SU-DHL-6 (cell line): ENCODE measurements around the gene PRDX2.

ENCODE experiments used
- H2AFZ ChIP-seq: fragments of 200-600 bp; sonication (generic); 2 replicates; pipeline ENCODE4 v1.6.1; 2014; ENCODE audit warnings: low read depth, mild to moderate bottlenecking, moderate library complexity, mixed read lengths, antibody characterized with exemption, low read length; ENCODE audit not compliant: severe bottlenecking
- H3F3A ChIP-seq: fragments of 200-600 bp; shearing (Covaris generic); 2 replicates; pipeline ENCODE4 v1.6.0; 2016; ENCODE audit warnings: antibody characterized with exemption, mild to moderate bottlenecking; ENCODE audit not compliant: insufficient read depth
- H3K27ac ChIP-seq: fragments of 200-600 bp; sonication (generic); 2 replicates; pipeline ENCODE4 v1.5.1; 2016; ENCODE audit warnings: low read depth, mild to moderate bottlenecking, low read length, moderate library complexity, mixed read lengths
- H3K27me3 ChIP-seq: fragments of 200-600 bp; sonication (generic), shearing (Covaris generic); 2 replicates; pipeline ENCODE4 v1.6.0; 2014; ENCODE audit warnings: mild to moderate bottlenecking, low read length
- H3K36me3 ChIP-seq: fragments of 200-600 bp; sonication (generic); 2 replicates; pipeline ENCODE4 v1.6.1; 2014; ENCODE audit warnings: mild to moderate bottlenecking, low read length, mixed read lengths
- H3K4me2 ChIP-seq: fragments of 300-600, 200-600 bp; shearing (Covaris generic), sonication (generic); 2 replicates; pipeline ENCODE4 v1.6.0; 2014; ENCODE audit warnings: low read length, low read depth, mild to moderate bottlenecking; ENCODE audit not compliant: poor library complexity, severe bottlenecking
- H3K4me3 ChIP-seq: fragments of 200-600 bp; sonication (generic); 2 replicates; pipeline ENCODE4 v1.5.1; 2014; ENCODE audit warnings: antibody characterized with exemption, low read length, mild to moderate bottlenecking, mixed read lengths; ENCODE audit not compliant: insufficient read depth, poor library complexity, severe bottlenecking
- H3K79me2 ChIP-seq: fragments of 200-600 bp; sonication (generic); 2 replicates; pipeline ENCODE4 v1.6.1; 2014; ENCODE audit warnings: mild to moderate bottlenecking, low read length, moderate library complexity; ENCODE audit not compliant: insufficient read depth
- H3K9ac ChIP-seq: fragments of 200-600 bp; sonication (generic); 2 replicates; pipeline ENCODE4 v1.7.0; 2014; ENCODE audit warnings: mild to moderate bottlenecking, low read length
- H3K9me2 ChIP-seq: fragments of 200-600 bp; sonication (generic); replicated peaks from 2 replicates; pipeline ENCODE4 v1.6.1; 2014; ENCODE audit warnings: low read length; ENCODE audit not compliant: insufficient read depth
- H3K9me3 ChIP-seq: fragments of 200-600 bp; sonication (generic); 2 replicates; pipeline ENCODE4 v1.6.1; 2014; ENCODE audit warnings: low read length, mixed read lengths; ENCODE audit not compliant: insufficient read depth
- H4K20me1 ChIP-seq: fragments of 200-600 bp; sonication (generic); 2 replicates; pipeline ENCODE4 v1.6.1; 2014; ENCODE audit warnings: low read depth, mild to moderate bottlenecking, antibody characterized with exemption, low read length, moderate library complexity, mixed read lengths
- CTCF ChIP-seq: fragments of 200-600 bp; sonication (generic); IDR thresholded peaks from one replicate; pipeline ENCODE4 v1.5.1; 2017; ENCODE audit warnings: antibody characterized with exemption, mild to moderate bottlenecking, low read length, moderate library complexity; ENCODE audit not compliant: insufficient read depth, poor library complexity, severe bottlenecking
- EZH2phosphoT487 ChIP-seq: fragments of 200-600 bp; sonication (generic), shearing (Covaris generic); conservative IDR thresholded peaks from 2 replicates; pipeline ENCODE4 v1.6.1; 2018; ENCODE audit warnings: mild to moderate bottlenecking, antibody characterized with exemption, low read length, moderate library complexity, mixed read lengths

PRDX2 gene

DNA sequence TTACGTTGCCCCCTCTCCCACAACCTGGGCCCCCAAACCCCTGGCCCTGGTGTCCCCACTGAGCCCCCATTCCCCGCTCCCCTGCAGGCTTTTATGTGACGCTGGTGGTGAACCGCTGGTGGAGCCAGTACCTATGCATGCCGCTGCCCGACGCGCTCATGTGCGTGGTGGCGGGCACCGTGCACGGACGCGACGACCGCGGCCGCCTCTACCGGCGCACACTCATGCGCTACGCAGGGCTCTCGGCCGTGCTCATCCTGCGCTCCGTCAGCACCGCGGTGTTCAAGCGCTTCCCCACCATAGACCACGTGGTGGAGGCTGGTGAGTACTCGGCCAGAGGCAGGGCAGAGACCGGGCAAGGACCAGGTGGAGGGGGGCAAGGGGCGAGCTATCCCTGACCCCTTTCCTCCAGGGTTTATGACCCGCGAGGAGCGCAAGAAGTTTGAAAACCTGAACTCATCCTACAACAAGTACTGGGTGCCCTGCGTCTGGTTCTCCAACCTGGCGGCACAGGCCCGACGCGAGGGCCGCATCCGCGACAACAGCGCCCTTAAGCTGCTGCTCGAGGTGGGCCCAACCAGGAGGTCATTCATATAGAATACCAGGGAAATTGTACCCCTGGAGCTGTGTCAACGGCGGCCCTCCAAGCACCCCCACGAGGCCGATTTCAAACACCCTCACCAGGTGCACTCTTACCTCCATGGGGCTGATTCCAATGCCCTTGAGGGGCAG, 47.0 kb downstream of the PRDX2 start:
- no peak overlapping the region for H3K9ac ChIP-seq
- no peak overlapping the region for H3K4me3 ChIP-seq
- TF ChIP-seq CTCF (no peak), EZH2phosphoT487 (no peak)
- no peak overlapping the region for H3K27ac ChIP-seq
- no peak overlapping the region for H2AFZ ChIP-seq
- no peaks in the 10 kb centered on the region for H3K36me3 ChIP-seq
- H3F3A ChIP-seq = no peaks in the 10 kb centered on the region
- H3K79me2 ChIP-seq = no peaks in the 10 kb centered on the region
- no peaks in the 10 kb centered on the region for H4K20me1 ChIP-seq
- no peaks in the 10 kb centered on the region for H3K27me3 ChIP-seq
- no peaks in the 10 kb centered on the region for H3K9me2 ChIP-seq
- H3K4me2 ChIP-seq = no peak overlapping the region
- H3K9me3 ChIP-seq = no peaks in the 10 kb centered on the region

GRCh38 chr19:12752056-12752781, 49.4 kb downstream of the PRDX2 start:
- H3K4me3 ChIP-seq = no peak overlapping the region

GRCh38 chr19:12751635-12752034, 50.0 kb downstream of the PRDX2 start, which contains the start of gene BEST2:
Gene BEST2, plus strand, starts transcription at chr19:12751791. Its CDS starts 802 bp downstream, at chr19:12752593.
- H3K4me3 ChIP-seq = no peak within 1 kb of the TSS
- no peak within 1 kb of the TSS for H2AFZ ChIP-seq
- H3K9ac ChIP-seq = no peak within 1 kb of the TSS

More at GRCh38 chr19:12752056-12752781, 49.4 kb downstream of the PRDX2 start:
- Histone ChIP-seq H3K27me3 (no peaks in the 10 kb centered on the region), H3K9me3 (no peaks in the 10 kb centered on the region; the same call in 1 of the 2 replicates), H3K27ac (no peak overlapping the region), H3K79me2 (no peaks in the 10 kb centered on the region), H3K9ac (no peak overlapping the region), H3K4me2 (no peak overlapping the region), H4K20me1 (no peaks in the 10 kb centered on the region), H2AFZ (no peak overlapping the region), H3F3A (no peaks in the 10 kb centered on the region), H3K9me2 (no peaks in the 10 kb centered on the region), H3K36me3 (0 out of 2 replicates have a peak, but pooled peaks cover 3% of the 10 kb centered on the region)
- TF ChIP-seq CTCF (no peak), EZH2phosphoT487 (no peak)

More at GRCh38 chr19:12751635-12752034, 50.0 kb downstream of the PRDX2 start, which contains the start of gene BEST2:
- no peak within 1 kb of the TSS for H3K4me2 ChIP-seq
- H3K27me3 ChIP-seq = no peaks in the 10 kb centered on the region
- H3K9me3 ChIP-seq = no peaks in the 10 kb centered on the region; the same call in 1 of the 2 replicates
- H4K20me1 ChIP-seq = no peaks in the 10 kb centered on the region
- H3F3A ChIP-seq = no peaks in the 10 kb centered on the region
- no peaks in the 10 kb centered on the region for H3K79me2 ChIP-seq
- H3K36me3 ChIP-seq = 0 out of 2 replicates have a peak, but pooled peaks cover 3% of the 10 kb centered on the region
- no peaks in the 10 kb centered on the region for H3K9me2 ChIP-seq
- TF ChIP-seq CTCF = no peak
- TF ChIP-seq EZH2phosphoT487 = no peak
- H3K27ac ChIP-seq = no peak within 1 kb of the TSS
